A549 (cell line): ENCODE data around the gene CRYGA.

Experiments used
- MAZ ChIP-seq: fragments of 150-350 bp; IDR thresholded peaks from 2 replicates; pipeline ENCODE4 v1.6.1; 2014; ENCODE audit warnings: antibody characterized with exemption, low read depth, low read length, borderline replicate concordance
- SMC3 ChIP-seq: fragments of >200 bp; sonication (Bioruptor Twin); formaldehyde crosslinking; IDR thresholded peaks from 3 replicates; pipeline ENCODE4 v1.6.1; 2018; ENCODE audit warnings: inconsistent platforms
- TF ChIP-seq, protein P1 (sequence below): fragments of >200 bp; sonication (Bioruptor Twin); formaldehyde crosslinking; IDR thresholded peaks from 3 replicates; pipeline ENCODE4 v1.5.1; 2016

DNA sequence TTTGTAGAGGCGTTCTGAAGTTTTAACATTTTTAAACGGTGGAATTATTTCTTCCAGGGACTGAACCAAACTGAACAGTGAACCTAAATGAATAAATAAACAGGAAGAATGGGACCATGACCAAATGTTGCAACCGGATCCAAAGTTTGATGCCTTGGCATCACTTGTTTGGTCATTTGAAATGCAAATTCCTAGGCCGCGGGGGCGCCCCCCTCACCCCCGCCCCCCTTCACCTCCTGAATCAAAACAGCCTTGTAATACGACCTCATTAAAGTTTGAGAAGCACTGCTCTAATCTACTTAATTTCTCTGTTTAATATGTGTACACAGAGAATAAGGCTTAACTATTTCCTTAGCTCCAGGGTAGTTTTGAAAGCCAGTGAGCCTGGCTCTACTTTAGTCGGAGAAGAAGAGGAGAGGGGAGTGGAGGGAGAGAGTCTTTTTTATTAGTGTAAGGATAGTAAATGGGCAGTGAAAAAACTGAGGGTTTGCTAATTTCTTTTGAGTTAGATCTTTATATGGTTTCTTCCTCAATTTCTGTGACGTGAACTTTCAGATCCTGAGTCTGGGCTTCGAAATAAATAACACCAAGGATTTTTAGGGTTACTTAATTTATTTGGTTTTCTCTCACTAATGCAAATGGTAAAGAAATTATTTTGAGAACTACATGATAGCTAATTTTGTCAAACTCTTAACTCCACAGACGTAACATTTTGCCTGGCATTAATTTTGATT is 20.8 kb upstream of the CRYGA start:
- TF ChIP-seq MAZ = no peak
- TF ChIP-seq, protein P1, sequence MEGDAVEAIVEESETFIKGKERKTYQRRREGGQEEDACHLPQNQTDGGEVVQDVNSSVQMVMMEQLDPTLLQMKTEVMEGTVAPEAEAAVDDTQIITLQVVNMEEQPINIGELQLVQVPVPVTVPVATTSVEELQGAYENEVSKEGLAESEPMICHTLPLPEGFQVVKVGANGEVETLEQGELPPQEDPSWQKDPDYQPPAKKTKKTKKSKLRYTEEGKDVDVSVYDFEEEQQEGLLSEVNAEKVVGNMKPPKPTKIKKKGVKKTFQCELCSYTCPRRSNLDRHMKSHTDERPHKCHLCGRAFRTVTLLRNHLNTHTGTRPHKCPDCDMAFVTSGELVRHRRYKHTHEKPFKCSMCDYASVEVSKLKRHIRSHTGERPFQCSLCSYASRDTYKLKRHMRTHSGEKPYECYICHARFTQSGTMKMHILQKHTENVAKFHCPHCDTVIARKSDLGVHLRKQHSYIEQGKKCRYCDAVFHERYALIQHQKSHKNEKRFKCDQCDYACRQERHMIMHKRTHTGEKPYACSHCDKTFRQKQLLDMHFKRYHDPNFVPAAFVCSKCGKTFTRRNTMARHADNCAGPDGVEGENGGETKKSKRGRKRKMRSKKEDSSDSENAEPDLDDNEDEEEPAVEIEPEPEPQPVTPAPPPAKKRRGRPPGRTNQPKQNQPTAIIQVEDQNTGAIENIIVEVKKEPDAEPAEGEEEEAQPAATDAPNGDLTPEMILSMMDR = no peak
- no peak for TF ChIP-seq SMC3
